ENCODE data around the gene SCO2. TPM values are rescaled to one million over a fixed set of nuclear protein-coding genes. Genes with fewer than 3 reads are reported as not detected.

SCO2 gene
- total RNA-seq, 1 donor from 2014 or later = 1.8 TPM

DNA sequence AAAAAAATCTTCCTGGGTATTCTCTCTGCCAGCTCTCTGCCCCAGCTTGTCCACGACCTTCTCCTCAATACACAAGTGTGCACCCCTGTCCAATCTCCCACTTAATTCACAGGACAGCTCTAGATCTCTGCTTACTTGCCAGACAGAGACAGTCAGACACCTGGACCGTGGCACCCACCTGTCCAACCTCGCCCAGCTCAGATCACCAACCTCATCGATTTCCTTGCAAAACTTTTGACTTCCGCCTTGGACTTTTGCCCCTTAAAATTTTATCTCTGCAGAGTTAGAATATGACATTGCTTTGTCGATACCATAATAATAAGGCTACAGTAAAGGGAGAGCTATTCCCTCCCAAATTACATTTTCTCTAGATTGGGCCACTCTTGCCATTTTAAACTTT is 28.3 kb downstream of the SCO2 start:
- Histone ChIP-seq H3K27me3 (ENCODE audit: insufficient read depth, low read length) (no peaks in the 10 kb centered on the region), H3K36me3 (ENCODE audit: insufficient read depth, low read length) (peaks cover under 1% of the 10 kb centered on the region), H4K20me1 (ENCODE audit: insufficient read depth, low read length) (no peaks in the 10 kb centered on the region), H3K9me3 (ENCODE audit: insufficient read depth, low read depth, low read length) (no peaks in the 10 kb centered on the region), H3K4me3 (ENCODE audit: insufficient read depth, low read depth, low read length) (no peak overlapping the region), H3K4me2 (ENCODE audit: low read length) (no peak overlapping the region), H3K79me2 (ENCODE audit: insufficient read depth, low read length) (no peaks in the 10 kb centered on the region), H3K4me1 (ENCODE audit: insufficient read depth, low read length) (no peaks in the 10 kb centered on the region), H3K9ac (ENCODE audit: low read length) (no peak overlapping the region), H2AFZ (ENCODE audit: low read depth, low read length) (no peak overlapping the region), H3K27ac (ENCODE audit: low read depth, low read length) (no peak overlapping the region)
- Mint-ChIP-seq H3K27me3 (ENCODE audit: low read depth, unreplicated experiment) (peaks cover 4% of the 10 kb centered on the region), H3K9me3 (ENCODE audit: unreplicated experiment) (no peaks in the 10 kb centered on the region), H3K36me3 (ENCODE audit: low read depth, unreplicated experiment) (no peaks in the 10 kb centered on the region), H3K27ac (ENCODE audit: unreplicated experiment) (no peak overlapping the region), H3K4me1 (ENCODE audit: low read depth, unreplicated experiment) (no peaks in the 10 kb centered on the region), H3K4me3 (ENCODE audit: unreplicated experiment) (no peak overlapping the region)
- no peak for FAIRE-seq
- no peak for DNase-seq (ENCODE audit: low read depth)
- TF ChIP-seq EZH2 (IDR thresholded peaks at IDR 0.05; ENCODE audit: insufficient read depth, low read length) (no peak), CTCF (IDR thresholded peaks at IDR 0.05; ENCODE audit: insufficient read depth, low read depth, low read length) (no peak)

DNA sequence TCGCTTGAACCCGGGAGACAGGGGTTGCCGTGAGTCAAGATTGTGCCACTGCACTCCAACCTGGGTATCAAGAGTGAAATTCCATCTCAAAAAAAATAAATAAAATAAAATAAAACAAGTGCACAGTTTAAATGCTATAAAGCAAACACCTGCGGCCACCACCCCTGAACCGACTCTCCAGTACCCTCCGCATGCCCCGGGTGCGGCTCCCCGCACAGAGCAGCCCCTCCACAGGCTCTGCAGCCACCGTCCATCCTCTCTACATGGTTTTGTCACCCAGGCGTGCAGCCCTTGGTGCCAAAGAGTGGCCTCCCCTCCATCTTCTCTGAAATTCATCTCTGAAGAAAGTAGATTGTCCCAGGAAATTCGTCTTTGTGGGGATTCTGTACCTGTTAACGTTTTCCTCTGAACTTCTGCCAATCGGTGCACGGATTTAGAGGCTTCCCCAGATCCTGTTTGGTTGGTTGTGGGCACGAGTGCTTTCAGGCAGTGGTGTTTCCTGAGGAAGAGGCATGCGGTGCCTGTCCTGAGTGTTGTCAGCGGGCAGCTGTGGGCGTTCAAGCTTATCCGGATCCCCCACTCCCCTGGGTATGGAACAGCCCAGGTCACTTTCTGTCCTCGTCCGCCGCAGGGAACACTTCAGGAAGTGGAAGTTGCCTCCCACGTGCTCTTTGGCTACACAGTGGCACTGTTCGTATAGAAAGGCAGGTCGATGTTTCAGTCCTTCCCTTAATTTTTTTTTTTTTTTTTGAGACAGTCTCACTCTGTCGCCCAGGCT is 34.7 kb downstream of the SCO2 start:
- H2AFZ ChIP-seq (ENCODE audit: low read depth, low read length) = no peak overlapping the region
- peaks cover 2% of the 10 kb centered on the region for H3K36me3 Mint-ChIP-seq (ENCODE audit: low read depth, unreplicated experiment)
- no peaks in the 10 kb centered on the region for H3K9me3 ChIP-seq (ENCODE audit: insufficient read depth, low read depth, low read length)
- H3K4me1 ChIP-seq (ENCODE audit: insufficient read depth, low read length) = peaks cover 7% of the 10 kb centered on the region
- no peak overlapping the region for H3K27ac Mint-ChIP-seq (ENCODE audit: unreplicated experiment)
- H3K79me2 ChIP-seq (ENCODE audit: insufficient read depth, low read length) = no peaks in the 10 kb centered on the region
- H3K4me1 Mint-ChIP-seq (ENCODE audit: low read depth, unreplicated experiment) = peaks cover 6% of the 10 kb centered on the region
- no peak overlapping the region for H3K4me2 ChIP-seq (ENCODE audit: low read length)
- no peaks in the 10 kb centered on the region for H3K27me3 ChIP-seq (ENCODE audit: insufficient read depth, low read length)
- TF ChIP-seq CTCF (IDR thresholded peaks at IDR 0.05; ENCODE audit: insufficient read depth, low read depth, low read length) (no peak), EZH2 (IDR thresholded peaks at IDR 0.05; ENCODE audit: insufficient read depth, low read length) (no peak)
- H4K20me1 ChIP-seq (ENCODE audit: insufficient read depth, low read length) = no peaks in the 10 kb centered on the region
- no peak overlapping the region for H3K4me3 ChIP-seq (ENCODE audit: insufficient read depth, low read depth, low read length)
- no peaks in the 10 kb centered on the region for H3K36me3 ChIP-seq (ENCODE audit: insufficient read depth, low read length)
- DNase-seq (ENCODE audit: low read depth) (no peak), FAIRE-seq (no peak)
- H3K27ac ChIP-seq (ENCODE audit: low read depth, low read length) = no peak overlapping the region
- H3K27me3 Mint-ChIP-seq (ENCODE audit: low read depth, unreplicated experiment) = peaks cover 10% of the 10 kb centered on the region
- H3K9me3 Mint-ChIP-seq (ENCODE audit: unreplicated experiment) = no peaks in the 10 kb centered on the region
- H3K4me3 Mint-ChIP-seq (ENCODE audit: unreplicated experiment) = no peak overlapping the region
- no peak overlapping the region for H3K9ac ChIP-seq (ENCODE audit: low read length)
